AG09319 (cell line): Measurements from ENCODE around the gene FOXL3.

Experiments
- DNase-seq: peaks from one replicate; pipeline ENCODE4 v3.0.0-alpha.2; 2010; ENCODE audit warnings: low read depth; ENCODE audit errors: extremely low read depth
- TF ChIP-seq, protein P1 (sequence below): IDR thresholded peaks from 2 replicates; pipeline ENCODE4 v1.5.1; 2011; ENCODE audit warnings: low read depth, mild to moderate bottlenecking, inconsistent platforms, low read length, moderate library complexity

Gene FOXL3

DNA sequence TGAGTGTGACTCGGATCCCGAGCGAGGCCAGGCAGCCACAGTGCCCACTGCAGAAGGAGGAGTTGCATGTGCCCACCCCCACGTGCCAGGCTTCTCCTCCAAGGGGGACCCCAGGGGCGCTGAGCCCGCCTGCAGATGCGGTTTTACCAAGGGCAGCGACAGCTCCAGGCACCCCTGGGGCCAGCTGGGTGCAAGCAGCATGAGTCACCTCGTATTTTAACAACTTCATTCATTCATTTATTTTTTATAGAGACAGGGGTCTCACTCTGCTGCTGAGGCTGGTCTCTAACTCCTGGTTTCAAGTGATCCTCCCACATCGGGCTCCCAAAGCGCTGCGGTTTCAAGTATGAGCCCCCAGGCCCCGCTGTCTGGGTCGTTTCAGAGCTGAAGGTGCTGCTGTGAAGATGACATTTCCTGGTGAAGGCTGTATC, 1.3 kb upstream of the FOXL3 start:
- no peak for DNase-seq
- TF ChIP-seq, protein P1, sequence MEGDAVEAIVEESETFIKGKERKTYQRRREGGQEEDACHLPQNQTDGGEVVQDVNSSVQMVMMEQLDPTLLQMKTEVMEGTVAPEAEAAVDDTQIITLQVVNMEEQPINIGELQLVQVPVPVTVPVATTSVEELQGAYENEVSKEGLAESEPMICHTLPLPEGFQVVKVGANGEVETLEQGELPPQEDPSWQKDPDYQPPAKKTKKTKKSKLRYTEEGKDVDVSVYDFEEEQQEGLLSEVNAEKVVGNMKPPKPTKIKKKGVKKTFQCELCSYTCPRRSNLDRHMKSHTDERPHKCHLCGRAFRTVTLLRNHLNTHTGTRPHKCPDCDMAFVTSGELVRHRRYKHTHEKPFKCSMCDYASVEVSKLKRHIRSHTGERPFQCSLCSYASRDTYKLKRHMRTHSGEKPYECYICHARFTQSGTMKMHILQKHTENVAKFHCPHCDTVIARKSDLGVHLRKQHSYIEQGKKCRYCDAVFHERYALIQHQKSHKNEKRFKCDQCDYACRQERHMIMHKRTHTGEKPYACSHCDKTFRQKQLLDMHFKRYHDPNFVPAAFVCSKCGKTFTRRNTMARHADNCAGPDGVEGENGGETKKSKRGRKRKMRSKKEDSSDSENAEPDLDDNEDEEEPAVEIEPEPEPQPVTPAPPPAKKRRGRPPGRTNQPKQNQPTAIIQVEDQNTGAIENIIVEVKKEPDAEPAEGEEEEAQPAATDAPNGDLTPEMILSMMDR: no peak

DNA sequence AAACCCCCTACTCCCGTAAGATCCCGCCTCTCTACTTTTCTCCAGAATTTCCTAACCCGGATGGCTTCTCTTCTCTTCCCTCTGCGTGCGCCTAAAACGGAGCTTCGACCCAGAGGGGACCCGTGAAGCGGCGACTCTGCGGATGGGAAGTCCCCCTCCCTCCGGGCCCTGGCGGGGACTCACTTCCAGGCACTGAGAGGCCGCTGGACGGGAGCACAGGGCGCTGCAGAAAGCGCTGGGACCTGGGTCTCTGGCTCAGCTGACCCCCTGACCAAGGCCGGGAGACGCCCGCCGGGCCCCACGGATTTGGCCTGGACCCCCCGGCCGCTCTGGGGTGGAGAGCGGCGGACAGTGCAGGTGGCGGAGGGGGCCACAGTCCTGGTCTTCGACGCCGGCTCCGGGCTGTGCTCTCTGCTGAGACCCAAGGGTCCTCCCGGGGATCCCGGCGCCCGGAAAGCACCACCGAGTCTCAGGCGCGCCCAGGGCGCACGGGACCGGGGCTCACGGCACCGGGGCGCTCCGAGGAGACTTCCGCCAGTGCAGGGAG, 688 bp upstream of the FOXL3 start:
- TF ChIP-seq, protein P1: no peak
- no peak for DNase-seq

DNA sequence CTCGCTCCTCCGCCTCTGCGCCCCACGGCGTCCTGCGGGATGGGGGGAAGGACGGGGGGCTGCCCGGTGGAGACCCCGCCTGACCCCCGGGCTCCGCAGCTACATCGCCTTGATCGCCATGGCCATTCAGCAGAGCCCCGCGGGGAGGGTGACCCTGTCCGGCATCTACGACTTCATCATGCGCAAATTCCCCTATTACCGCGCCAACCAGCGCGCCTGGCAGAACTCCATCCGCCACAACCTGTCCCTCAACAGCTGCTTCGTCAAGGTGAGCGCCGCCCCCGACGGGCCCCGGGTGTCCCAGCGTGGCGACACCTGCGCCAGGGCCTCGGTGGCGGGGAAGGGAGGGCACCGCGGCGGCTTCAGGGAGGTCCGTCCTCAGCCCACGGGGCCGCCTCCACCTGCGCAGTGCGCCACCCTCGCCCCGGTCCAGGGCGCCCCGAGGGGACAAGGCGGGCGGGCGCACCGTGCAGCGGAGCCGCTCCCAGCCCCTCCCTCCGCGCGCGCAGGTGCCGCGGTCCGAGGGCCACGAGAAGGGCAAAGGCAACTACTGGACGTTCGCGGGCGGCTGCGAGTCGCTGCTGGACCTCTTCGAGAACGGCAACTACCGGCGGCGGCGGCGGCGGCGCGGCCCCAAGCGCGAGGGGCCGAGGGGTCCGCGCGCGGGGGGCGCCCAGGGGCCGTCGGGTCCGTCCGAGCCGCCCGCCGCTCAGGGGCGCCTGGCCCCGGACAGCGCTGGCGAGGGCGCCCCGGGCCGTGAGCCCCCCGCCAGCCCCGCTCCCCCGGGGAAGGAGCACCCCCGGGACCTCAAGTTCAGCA, 793 bp downstream of the FOXL3 start:
- TF ChIP-seq, protein P1: no peak
- DNase-seq: no peak

DNA sequence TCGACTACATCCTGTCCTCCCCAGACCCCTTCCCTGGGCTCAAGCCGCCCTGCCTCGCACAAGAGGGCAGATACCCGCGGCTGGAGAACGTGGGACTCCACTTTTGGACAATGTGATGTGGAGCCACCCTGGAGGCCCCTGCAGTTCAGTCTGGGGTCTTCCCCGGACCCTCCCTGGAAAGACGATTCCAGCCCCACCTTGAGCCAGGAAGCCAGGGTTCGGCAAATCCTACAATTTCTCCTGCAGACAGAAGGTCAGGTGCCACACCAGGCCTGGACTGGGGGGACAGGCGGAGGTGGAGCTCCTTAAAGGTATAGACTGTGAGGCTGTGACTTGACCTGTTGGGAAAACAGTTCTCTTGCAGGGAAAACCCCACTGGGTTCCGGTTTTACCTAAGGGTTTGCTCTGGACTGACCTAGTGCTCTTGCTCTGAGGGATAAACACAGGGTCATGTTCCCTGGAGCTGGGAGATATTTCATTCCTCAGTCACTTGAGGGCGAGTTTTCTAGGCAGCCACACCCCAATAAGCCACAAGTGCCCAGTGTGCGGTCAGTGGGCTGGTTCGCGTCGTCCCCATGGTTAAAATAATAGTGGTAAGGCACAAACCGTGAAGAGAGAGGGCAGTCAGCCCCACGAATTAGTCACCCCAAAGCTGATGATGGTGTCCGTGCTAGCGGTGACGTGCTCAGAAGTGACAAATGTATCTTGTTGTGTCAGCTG, 1.6 kb downstream of the FOXL3 start:
- TF ChIP-seq, protein P1: no peak
- DNase-seq: no peak

DNA sequence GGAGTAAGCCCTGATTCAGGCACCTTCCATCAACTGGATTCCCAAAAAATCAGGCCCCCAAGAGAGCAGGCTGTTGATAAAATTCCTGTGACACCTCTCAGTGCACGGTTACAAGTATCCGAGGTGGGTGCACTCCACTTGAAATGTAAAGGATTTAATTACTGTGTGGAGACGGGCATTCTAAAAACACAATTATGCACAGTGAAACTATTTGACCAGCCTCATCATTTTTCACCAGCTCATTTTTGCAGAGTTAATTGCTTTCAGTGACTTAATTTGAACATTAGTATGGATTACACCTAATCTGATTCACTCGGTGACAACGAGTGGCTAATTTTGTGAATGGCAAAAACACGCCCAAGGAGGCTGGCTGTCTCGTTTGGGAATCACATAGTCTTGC, 2.3 kb downstream of the FOXL3 start:
- TF ChIP-seq, protein P1: no peak

DNA sequence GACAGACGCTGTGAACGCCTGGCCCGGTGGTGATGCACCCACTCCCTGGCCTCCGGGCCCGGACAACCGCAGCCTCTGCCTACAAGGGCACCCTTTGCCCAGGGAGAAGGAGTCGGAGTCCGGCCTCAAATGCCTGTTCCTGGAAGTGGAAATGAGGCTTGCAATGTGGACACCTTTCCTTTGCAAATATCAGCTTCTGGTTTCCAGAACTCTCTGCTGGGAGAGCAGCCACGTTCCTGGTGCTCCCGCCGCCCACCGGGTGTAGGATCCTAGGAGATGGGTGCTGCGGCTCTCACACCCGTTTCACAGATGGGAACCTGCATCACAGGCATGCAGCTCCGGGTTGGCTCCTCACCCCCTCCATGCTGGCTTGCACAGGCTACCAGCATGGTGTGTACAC, 2.9 kb downstream of the FOXL3 start:
- TF ChIP-seq, protein P1: no peak
- DNase-seq: no peak

More for the DNA sequence above, 2.3 kb downstream of the FOXL3 start:
- DNase-seq: no peak
